ACC112 (cell line): ENCODE data around the gene STPG3.

Source experiments
- H2AFZ ChIP-seq: fragments of 200-600 bp; sonication (generic); one replicate; pipeline ENCODE4 v1.6.0; 2017; ENCODE audit warnings: antibody characterized with exemption, low read length; ENCODE audit not compliant: unreplicated experiment
- H3K27ac ChIP-seq: fragments of 200-600 bp; sonication (generic); 2 replicates; pipeline ENCODE4 v1.5.1; 2014; ENCODE audit warnings: low read depth, mild to moderate bottlenecking, antibody characterized with exemption, low read length, moderate library complexity
- H3K27me3 ChIP-seq: fragments of 200-600 bp; sonication (generic); 2 replicates; pipeline ENCODE4 v1.6.1; 2014; ENCODE audit warnings: mild to moderate bottlenecking, antibody characterized with exemption, low read length, moderate library complexity, mixed read lengths; ENCODE audit not compliant: insufficient read depth
- H3K36me3 ChIP-seq: fragments of 200-600 bp; sonication (generic); 2 replicates; pipeline ENCODE4 v1.6.1; 2016; ENCODE audit warnings: mild to moderate bottlenecking, antibody characterized with exemption, low read length, moderate library complexity, mixed read lengths; ENCODE audit not compliant: insufficient read depth
- H3K4me1 ChIP-seq: fragments of 200-600 bp; sonication (generic); one replicate; pipeline ENCODE4 v1.6.1; 2016; ENCODE audit warnings: low read length, mixed read lengths; ENCODE audit not compliant: insufficient read depth, unreplicated experiment, control insufficient read depth
- H3K4me3 ChIP-seq: fragments of 200-600 bp; sonication (generic); 2 replicates; pipeline ENCODE4 v1.5.1; 2014; ENCODE audit warnings: mild to moderate bottlenecking, low read depth, low read length
- H3K79me2 ChIP-seq: fragments of 200-600 bp; sonication (generic); one replicate; pipeline ENCODE4 v1.6.0; 2016; ENCODE audit warnings: low read length; ENCODE audit not compliant: control insufficient read depth, unreplicated experiment, insufficient read depth

The STPG3 gene

DNA sequence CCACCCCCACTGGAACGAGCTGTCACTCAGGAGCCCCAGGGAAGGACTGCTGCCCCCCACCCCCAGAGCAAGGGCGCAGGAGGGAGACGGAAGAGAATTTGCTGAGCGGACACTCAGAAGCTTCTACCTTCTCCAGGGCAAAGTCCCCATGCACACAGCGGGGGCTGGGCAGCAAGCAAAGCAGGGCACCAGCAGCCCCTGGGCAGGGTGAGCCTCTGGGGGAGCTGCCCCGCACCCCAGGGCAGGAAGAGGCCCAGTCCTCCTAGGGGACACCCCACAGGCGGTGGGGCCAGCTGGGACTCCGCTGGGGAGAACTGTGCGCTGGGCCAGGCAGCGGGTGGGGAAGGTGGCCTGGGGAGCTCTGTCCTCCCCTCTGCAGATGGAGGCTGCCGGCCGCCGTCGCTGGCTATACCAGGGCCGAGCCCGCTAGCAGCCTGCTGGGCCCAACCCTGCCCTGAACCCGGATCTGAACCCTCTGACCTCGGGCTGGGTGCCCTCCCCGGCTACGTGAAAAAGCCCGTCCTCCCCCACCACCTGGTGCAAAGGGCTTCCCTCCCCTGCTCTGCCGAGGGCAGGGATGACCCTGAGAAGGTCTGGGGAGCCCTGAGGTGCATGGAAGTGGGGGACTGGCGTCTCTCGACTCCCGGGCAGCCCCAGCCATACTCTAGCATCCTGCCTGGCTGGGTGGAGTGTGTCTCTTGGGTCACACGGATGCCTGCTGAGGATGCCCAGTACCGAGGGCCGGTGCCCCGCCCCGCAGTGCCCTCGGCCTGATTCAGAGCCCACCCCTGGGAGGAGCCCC is 21.0 kb upstream of the STPG3 start:
- no peak overlapping the region for H3K27ac ChIP-seq
- no peaks in the 10 kb centered on the region for H3K36me3 ChIP-seq
- H3K27me3 ChIP-seq: no peaks in the 10 kb centered on the region
- H2AFZ ChIP-seq: no peak overlapping the region
- H3K79me2 ChIP-seq: no peaks in the 10 kb centered on the region
- no peak overlapping the region for H3K4me3 ChIP-seq
- peaks cover 11% of the 10 kb centered on the region for H3K4me1 ChIP-seq

DNA sequence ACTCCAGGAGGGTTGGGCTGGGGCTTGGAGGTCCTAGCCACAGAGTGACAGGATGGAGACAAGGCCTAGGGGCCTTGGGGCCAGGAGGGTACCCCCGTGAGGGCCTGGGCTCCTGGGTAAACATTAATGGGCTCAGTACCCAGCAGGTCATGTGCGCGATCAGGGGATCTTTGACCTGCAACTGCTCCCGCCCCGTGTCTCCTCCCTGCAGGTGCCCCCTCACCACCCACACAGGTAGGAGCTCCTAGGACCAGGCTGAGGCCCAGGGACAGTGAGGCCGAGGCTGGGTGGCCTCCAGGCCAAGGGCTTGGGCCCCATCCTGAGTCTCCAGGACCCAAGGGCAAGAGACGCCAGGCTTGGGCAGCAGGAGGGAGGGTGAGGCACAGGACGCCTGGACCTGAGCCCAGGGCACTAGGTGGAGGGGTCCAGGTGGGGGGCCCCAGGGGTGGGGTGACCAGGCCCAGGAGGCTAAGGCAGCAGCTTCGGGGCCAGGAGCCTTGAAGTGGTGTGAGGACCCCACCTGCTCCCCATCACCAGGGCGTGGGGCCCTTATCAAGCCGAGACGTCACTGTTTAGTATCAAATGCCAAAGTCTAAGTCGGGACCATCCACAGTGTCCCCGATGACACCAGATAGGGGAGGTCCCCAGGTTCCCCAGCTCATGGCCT is 20.2 kb upstream of the STPG3 start, which contains the start of gene SLC34A3:
TSS of gene SLC34A3 (plus strand) at position 197 of the 667 bp plus-strand sequence. CDS start 802 bp downstream, outside the sequence.
- Histone ChIP-seq H3K36me3 (no peaks in the 10 kb centered on the region), H3K79me2 (no peaks in the 10 kb centered on the region), H3K27ac (no peak within 1 kb of the TSS), H3K4me3 (no peak within 1 kb of the TSS), H3K4me1 (peaks cover 8% of the 10 kb centered on the region), H2AFZ (no peak within 1 kb of the TSS), H3K27me3 (no peaks in the 10 kb centered on the region)

DNA sequence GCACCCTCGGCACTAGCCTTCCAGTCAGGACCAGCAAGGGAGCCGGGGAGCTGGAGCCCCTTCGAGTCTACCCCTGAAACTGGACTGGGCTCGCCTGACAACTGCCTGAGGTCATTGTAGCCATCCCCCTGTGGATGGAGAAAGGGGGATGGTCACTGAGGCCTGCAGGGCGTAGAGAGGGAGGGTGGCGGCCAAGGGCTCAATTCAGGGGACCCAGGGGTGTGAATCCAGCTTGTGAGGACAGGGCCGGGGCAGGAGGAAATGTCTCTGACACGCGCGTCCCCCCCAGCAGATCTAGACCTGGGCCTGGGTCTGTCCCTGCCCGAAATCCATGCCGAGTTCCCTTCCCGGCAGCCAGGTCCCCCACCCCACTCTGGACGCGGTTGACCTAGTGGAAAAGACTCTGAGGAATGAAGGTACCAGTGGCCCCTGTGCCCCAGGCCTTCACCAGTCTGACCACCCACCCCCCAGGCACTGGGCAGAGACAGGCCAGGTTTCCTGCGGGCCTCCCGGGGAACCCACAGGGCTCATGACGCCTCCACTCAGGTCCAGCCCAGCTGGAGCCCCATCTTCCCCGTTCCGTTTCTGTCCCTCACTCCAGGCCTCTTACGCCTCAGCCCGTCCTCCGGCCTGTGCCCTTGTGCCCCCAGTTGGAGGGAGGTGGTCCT is 19.6 kb upstream of the STPG3 start:
- no peaks in the 10 kb centered on the region for H3K79me2 ChIP-seq
- no peaks in the 10 kb centered on the region for H3K27me3 ChIP-seq
- no peaks in the 10 kb centered on the region for H3K36me3 ChIP-seq

DNA sequence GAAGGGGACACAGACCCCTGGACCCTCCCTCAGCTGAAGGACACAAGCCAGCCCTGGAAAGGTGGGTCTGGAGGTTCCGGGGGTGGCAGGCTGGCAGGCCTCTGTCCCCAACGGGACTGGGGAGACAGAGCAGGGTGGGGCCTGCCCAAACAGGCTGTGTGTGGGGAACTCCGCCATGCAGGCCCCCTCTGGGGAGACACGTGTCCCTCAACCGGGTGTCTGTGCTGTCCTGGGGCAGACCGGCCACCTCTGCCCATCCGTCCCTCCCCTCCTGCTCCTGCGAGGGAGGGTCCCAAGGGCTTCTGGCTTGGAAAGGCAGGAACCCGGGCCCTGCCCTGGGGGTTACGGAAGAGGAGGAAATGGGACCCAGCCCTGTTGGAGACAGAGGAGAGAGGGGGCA is 19.0 kb upstream of the STPG3 start:
- no peaks in the 10 kb centered on the region for H3K79me2 ChIP-seq
- no peak overlapping the region for H3K27ac ChIP-seq
- peaks cover 8% of the 10 kb centered on the region for H3K4me1 ChIP-seq
- H3K36me3 ChIP-seq: no peaks in the 10 kb centered on the region
- H2AFZ ChIP-seq: no peak overlapping the region
- no peak overlapping the region for H3K4me3 ChIP-seq
- no peaks in the 10 kb centered on the region for H3K27me3 ChIP-seq

More for the DNA sequence above, 19.6 kb upstream of the STPG3 start:
- Histone ChIP-seq H2AFZ (no peak overlapping the region), H3K4me1 (peaks cover 9% of the 10 kb centered on the region), H3K4me3 (no peak overlapping the region), H3K27ac (no peak overlapping the region)

DNA sequence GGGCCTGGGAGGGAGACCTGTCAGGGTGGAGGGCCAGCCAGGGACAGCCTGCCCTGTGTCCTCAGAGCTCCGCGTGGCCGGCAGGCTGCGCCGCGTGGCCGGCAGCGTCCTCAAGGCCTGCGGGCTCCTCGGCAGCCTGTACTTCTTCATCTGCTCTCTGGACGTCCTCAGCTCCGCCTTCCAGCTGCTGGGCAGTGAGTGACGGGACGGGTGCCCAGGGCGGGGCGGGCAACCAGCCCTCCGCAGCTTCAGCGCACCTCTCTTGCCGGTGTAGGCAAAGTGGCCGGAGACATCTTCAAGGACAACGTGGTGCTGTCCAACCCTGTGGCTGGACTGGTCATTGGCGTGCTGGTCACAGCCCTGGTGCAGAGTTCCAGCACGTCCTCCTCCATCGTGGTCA is 18.6 kb upstream of the STPG3 start:
- no peak overlapping the region for H2AFZ ChIP-seq
- no peaks in the 10 kb centered on the region for H3K27me3 ChIP-seq
- peaks cover 4% of the 10 kb centered on the region for H3K4me1 ChIP-seq
- H3K27ac ChIP-seq: no peak overlapping the region
- peaks cover 2% of the 10 kb centered on the region for H3K79me2 ChIP-seq
- H3K4me3 ChIP-seq: no peak overlapping the region
- no peaks in the 10 kb centered on the region for H3K36me3 ChIP-seq

DNA sequence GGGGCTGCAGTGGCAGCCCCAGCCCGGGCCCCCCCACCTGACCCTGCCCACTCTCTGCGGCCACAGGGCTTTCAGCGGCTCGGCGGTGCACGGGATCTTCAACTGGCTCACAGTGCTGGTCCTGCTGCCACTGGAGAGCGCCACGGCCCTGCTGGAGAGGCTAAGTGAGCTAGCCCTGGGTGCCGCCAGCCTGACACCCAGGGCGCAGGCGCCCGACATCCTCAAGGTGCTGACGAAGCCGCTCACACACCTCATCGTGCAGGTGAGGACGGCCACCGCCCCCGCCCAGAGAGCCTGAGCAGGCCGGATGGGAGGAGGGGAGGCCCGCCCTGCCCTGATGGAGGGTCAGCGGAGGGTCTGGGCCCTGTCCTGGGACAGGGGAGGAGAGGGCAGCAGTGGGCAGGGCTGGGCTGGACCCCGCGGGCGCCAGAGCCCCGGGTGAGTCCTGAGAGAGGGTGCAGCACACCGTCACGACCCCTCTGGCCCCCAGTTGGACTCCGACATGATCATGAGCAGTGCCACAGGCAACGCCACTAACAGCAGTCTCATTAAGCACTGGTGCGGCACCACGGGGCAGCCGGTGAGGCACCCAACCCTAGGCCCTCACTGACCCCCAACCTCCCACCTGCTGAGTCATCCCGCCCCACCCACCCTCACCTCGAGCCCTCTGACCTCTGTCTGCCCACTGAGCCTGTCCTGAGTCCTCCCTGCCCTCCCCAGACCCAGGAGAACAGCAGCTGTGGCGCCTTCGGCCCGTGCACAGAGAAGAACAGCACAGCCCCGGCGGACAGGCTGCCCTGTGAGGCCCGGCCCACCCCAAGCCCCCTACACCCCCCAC is 17.7 kb upstream of the STPG3 start:
- Histone ChIP-seq H3K27me3 (no peaks in the 10 kb centered on the region), H3K36me3 (no peaks in the 10 kb centered on the region), H2AFZ (no peak overlapping the region), H3K4me3 (no peak overlapping the region), H3K4me1 (peaks cover 7% of the 10 kb centered on the region), H3K79me2 (peaks cover 5% of the 10 kb centered on the region), H3K27ac (no peak overlapping the region)

DNA sequence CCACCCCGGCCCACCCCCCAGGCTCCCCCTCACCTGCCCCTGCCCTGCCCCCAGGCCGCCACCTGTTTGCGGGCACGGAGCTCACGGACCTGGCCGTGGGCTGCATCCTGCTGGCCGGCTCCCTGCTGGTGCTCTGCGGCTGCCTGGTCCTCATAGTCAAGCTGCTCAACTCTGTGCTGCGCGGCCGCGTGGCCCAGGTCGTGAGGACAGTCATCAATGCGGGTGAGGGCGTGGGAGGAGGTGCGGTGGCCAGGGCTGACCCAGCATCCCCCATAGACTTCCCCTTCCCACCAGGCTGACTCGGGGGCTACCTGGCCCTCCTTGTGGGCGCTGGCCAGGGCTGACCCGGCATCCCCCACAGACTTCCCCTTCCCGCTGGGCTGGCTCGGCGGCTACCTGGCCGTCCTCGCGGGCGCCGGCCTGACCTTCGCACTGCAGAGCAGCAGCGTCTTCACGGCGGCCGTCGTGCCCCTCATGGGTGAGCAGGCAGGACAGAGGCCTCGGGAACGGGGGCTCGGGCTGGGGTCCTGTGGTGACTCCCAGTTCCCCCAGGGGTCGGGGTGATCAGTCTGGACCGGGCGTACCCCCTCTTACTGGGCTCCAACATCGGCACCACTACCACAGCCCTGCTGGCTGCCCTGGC is 16.9 kb upstream of the STPG3 start:
- H3K4me1 ChIP-seq: peaks cover 14% of the 10 kb centered on the region
- H3K27ac ChIP-seq: no peak overlapping the region
- no peak overlapping the region for H3K4me3 ChIP-seq
- no peak overlapping the region for H2AFZ ChIP-seq
- peaks cover 13% of the 10 kb centered on the region for H3K79me2 ChIP-seq
- no peaks in the 10 kb centered on the region for H3K27me3 ChIP-seq
- no peaks in the 10 kb centered on the region for H3K36me3 ChIP-seq

DNA sequence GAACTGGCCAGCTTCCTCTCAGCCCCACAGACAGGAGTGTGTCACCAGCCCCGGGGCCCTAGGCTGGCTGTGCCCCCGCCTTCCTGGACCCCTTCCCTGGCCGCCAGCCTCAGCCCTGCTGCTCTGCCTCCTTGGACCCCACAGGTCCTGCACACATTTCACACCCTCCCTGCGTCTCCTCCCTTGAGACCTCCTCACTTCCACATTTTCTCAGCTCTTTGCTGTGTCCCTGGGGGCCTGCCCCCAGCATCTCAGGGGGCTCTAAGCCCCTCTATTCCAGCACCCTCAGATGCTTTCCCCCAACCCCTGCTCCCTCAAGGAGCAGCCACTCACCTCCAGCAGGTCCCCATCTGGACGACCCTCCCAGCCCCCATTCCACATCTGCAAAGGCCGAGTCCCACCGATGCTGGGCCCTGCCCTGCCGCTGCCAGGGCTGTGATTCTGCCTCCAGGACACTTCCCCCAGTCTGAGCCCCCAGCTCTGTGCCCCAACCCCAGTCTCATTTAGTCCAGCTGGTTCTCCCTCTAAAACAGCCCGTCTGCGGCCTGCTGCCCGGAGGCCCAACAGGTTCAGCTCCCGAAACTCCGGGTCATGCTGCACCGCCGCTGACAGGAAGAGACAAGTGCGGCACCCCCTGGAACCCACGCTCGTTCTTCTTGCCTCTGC is 16.2 kb upstream of the STPG3 start:
- H2AFZ ChIP-seq: no peak overlapping the region

DNA sequence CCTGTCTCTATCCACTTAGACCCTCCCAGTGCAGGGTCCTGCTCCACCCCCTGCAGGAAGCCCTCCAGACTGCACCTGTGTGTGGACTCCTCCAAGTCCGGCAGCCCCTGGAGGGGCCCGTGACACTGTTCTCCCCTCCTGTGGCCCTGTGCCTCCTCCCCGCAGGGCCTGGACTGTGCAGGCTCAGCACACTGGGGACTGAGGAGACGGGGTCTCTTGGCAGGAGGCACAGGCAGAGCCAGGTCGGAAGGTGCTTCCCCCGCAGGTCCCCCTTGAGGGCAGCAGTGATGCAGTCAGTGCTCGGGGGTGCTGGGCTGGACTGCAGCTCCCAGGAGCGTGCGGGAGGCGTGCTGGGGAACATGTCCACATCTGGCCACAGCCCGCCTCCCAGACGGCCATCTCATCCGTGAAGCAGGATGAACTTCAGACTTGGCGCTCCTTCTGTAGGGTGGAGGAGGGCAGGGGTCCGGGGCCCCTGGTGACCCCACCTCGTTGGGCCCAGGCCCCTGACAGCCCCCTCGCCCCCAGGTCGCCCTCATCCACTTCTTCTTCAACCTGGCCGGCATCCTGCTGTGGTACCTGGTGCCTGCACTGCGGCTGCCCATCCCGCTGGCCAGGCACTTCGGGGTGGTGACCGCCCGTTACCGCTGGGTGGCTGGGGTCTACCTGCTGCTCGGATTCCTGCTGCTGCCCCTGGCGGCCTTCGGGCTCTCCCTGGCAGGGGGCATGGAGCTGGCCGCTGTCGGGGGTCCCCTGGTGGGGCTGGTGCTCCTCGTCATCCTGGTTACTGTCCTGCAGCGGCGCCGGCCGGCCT is 15.5 kb upstream of the STPG3 start:
- Histone ChIP-seq H3K36me3 (no peaks in the 10 kb centered on the region), H3K79me2 (peaks cover 13% of the 10 kb centered on the region), H3K4me3 (no peak overlapping the region), H2AFZ (no peak overlapping the region), H3K4me1 (peaks cover 14% of the 10 kb centered on the region), H3K27me3 (no peaks in the 10 kb centered on the region), H3K27ac (no peak overlapping the region)

More for the DNA sequence above, 16.2 kb upstream of the STPG3 start:
- H3K4me3 ChIP-seq: no peak overlapping the region
- peaks cover 13% of the 10 kb centered on the region for H3K79me2 ChIP-seq
- peaks cover 14% of the 10 kb centered on the region for H3K4me1 ChIP-seq
- no peaks in the 10 kb centered on the region for H3K36me3 ChIP-seq
- H3K27me3 ChIP-seq: no peaks in the 10 kb centered on the region
- H3K27ac ChIP-seq: no peak overlapping the region
